IPS DF 6.9 (cell line): ENCODE data around the gene PTPRN2.

Experiments used
- DNase-seq: peaks from one replicate; pipeline ENCODE4 v3.0.0-alpha.2; 2013; ENCODE audit warnings: low read depth, low spot score
- H3K27ac ChIP-seq: one replicate; pipeline ENCODE4 v1.5.1; 2013; ENCODE audit warnings: low read length, control low read depth
- H3K27me3 ChIP-seq: 2 replicates; pipeline ENCODE4 v1.6.1; 2013; ENCODE audit warnings: mild to moderate bottlenecking, low read length; ENCODE audit not compliant: control insufficient read depth, insufficient read depth
- H3K36me3 ChIP-seq: 2 replicates; pipeline ENCODE4 v1.6.1; 2013; ENCODE audit warnings: low read length; ENCODE audit not compliant: control insufficient read depth, insufficient read depth
- H3K4me1 ChIP-seq: 2 replicates; pipeline ENCODE4 v1.6.1; 2013; ENCODE audit warnings: low read length; ENCODE audit not compliant: control insufficient read depth, insufficient read depth
- H3K4me3 ChIP-seq: 2 replicates; pipeline ENCODE4 v1.5.1; 2013; ENCODE audit warnings: mild to moderate bottlenecking, low read length
- H3K9me3 ChIP-seq: 2 replicates; pipeline ENCODE4 v1.6.1; 2013; ENCODE audit warnings: low read length, inconsistent platforms; ENCODE audit not compliant: control insufficient read depth, insufficient read depth
- WGBS: extraction: QIAGEN DNeasy Blood & Tissue Kit; methylation state at CpG from one replicate; pipeline ENCODE4 v1.1.7; 2013; ENCODE audit warnings: mixed read lengths, missing lambda C conversion rate; ENCODE audit not compliant: insufficient read length, insufficient coverage; 5-methylcytosine and 5-hydroxymethylcytosine counted together

Gene PTPRN2

GRCh38 chr7:157819455-157819807 lies 768.2 kb downstream of the PTPRN2 start:
- Histone ChIP-seq H3K4me3 (no peak overlapping the region), H3K4me1 (no peaks in the 10 kb centered on the region), H3K36me3 (no peaks in the 10 kb centered on the region; the same call in 1 of the 2 replicates), H3K9me3 (peaks cover 38% of the 10 kb centered on the region), H3K27ac (no peak overlapping the region), H3K27me3 (no peaks in the 10 kb centered on the region)
- no peak for DNase-seq
- WGBS, result no CpG with 5 or more reads among the region's 21 CpGs

- H3K27me3 ChIP-seq, result no peaks in the 10 kb centered on the region
- H3K4me3 ChIP-seq, result no peak overlapping the region
- H3K27ac ChIP-seq, result no peak overlapping the region
- H3K9me3 ChIP-seq, result peaks cover 34% of the 10 kb centered on the region
- no CpG with 5 or more reads among the region's 20 CpGs for WGBS
- no peaks in the 10 kb centered on the region; the same call in 1 of the 2 replicates for H3K36me3 ChIP-seq
- no peaks in the 10 kb centered on the region for H3K4me1 ChIP-seq
- no peak for DNase-seq
These were observed 768.7 kb downstream of the PTPRN2 start for GRCh38 chr7:157818701-157819454.

DNA sequence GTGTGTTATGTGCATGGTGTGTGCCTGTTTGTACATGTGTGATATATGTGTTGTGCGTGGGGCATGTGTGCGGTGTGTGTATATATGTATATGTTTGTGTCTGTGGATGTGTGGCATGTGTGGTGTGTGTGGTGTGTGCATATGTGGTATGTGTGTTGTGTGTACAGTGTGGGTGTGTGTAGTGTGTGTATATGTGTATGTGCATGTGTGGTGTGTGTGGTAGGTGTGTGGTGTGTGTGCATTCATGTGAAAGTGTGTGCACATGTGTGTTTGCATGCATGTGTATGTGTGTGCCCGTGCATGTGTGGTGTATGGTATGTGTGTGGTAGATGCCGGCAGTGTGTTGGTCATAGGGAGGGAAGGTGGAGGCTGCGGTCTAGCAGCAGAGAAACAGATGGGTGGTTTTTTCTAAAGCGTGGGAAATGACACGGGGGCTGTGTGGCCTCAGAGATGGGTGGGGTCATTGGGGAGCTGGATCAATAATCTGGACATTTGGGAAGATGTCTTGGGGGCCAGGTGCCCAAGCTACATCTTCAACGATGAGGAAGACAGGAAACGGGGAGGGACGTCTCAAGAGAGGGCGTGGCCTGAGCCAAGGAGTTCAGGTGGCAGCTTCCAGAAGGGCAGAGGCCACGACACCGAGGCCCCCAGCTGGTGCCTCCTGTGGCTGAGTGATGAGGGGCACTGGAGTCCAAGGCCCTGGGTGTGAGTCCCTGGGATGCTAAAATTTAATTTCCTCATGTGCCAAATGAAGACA lies 769.5 kb downstream of the PTPRN2 start:
- Histone ChIP-seq H3K4me3 (no peak overlapping the region), H3K27ac (no peak overlapping the region), H3K9me3 (peaks cover 38% of the 10 kb centered on the region), H3K4me1 (no peaks in the 10 kb centered on the region), H3K27me3 (no peaks in the 10 kb centered on the region), H3K36me3 (no peaks in the 10 kb centered on the region; the same call in 1 of the 2 replicates)
- no peak for DNase-seq
- WGBS, result 100% methylated on average over 2 of the region's 13 CpGs

DNA sequence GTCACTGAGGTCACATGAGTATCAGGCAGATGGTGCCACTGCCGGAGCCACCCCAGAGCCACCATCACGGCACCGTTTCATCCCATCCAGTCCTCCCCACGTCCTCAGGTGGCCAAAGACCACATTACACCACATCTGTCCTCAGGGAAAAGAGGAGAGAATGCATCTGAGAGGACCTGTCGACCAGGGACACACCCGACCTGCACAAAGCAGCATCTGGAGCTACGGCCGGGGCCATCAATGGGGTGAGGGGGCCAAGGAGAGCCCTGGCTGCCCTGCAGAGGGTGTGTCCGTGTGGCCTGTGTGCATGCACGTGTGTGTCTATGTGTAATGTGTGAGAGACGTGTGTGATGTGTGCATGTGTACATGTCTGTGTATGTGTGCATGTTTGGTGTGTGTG lies 770.2 kb downstream of the PTPRN2 start:
- DNase-seq, result no peak
- Histone ChIP-seq H3K27ac (no peak overlapping the region), H3K4me1 (no peaks in the 10 kb centered on the region), H3K9me3 (peaks cover 43% of the 10 kb centered on the region), H3K27me3 (no peaks in the 10 kb centered on the region), H3K36me3 (no peaks in the 10 kb centered on the region; the same call in 1 of the 2 replicates), H3K4me3 (no peak overlapping the region)
- 100% methylated on average over 1 of the region's 11 CpGs for WGBS

DNA sequence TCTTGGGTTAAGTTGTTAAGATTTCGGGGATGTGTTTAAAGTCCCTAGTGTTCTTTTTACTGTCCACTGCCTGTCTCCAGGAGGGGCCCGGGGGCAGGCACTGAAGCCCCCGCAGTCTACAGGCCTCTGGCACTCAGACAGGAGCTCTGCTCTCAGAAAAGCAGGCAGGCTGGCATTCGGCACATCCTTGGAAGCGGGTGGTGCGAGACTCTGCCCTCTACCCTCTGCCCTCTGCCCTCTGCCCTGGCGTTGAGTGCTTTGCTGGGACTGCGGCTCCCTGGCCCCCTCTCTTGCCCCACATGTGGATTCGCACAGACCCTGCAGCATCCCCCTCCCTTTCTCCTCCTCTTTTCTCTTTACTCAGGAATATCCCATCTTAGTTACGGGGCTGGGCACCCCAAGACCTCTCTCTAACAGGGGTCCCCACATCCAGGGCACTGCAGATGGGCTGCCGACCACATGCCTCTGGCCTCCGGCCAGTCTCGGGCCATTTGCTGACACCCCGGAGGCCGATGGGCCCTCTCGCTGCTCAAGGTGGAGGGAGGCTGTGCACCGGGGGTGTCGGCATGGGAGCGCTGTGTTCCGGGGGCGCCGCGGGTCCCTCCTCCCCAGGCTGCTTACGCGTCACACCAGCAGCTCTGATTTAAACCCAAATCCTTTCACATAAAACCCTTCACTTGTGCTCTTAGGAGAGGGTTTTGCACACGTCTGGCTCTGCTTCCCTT lies 770.9 kb downstream of the PTPRN2 start:
- H3K27ac ChIP-seq, result no peak overlapping the region
- no CpG with 5 or more reads among the region's 26 CpGs for WGBS
- peaks cover 45% of the 10 kb centered on the region for H3K9me3 ChIP-seq
- H3K4me3 ChIP-seq, result no peak overlapping the region
- H3K4me1 ChIP-seq, result no peaks in the 10 kb centered on the region
- no peaks in the 10 kb centered on the region; the same call in 1 of the 2 replicates for H3K36me3 ChIP-seq
- no peak for DNase-seq
- no peaks in the 10 kb centered on the region for H3K27me3 ChIP-seq

- Histone ChIP-seq H3K27me3 (no peaks in the 10 kb centered on the region), H3K4me1 (no peaks in the 10 kb centered on the region), H3K9me3 (peaks cover 46% of the 10 kb centered on the region), H3K4me3 (no peak overlapping the region), H3K36me3 (no peaks in the 10 kb centered on the region; the same call in 1 of the 2 replicates), H3K27ac (no peak overlapping the region)
- WGBS, result no CpG with 5 or more reads among the region's 12 CpGs
- no peak for DNase-seq
These were observed 771.5 kb downstream of the PTPRN2 start for GRCh38 chr7:157816086-157816485.

- H3K27ac ChIP-seq, result no peak overlapping the region
- H3K4me1 ChIP-seq, result no peaks in the 10 kb centered on the region
- DNase-seq, result no peak
- no peaks in the 10 kb centered on the region; the same call in 1 of the 2 replicates for H3K36me3 ChIP-seq
- no peaks in the 10 kb centered on the region for H3K27me3 ChIP-seq
- no peak overlapping the region for H3K4me3 ChIP-seq
- WGBS, result no CpG with 5 or more reads among the region's 10 CpGs
- H3K9me3 ChIP-seq, result peaks cover 43% of the 10 kb centered on the region
These were observed 772.0 kb downstream of the PTPRN2 start for GRCh38 chr7:157815706-157816022.

- Histone ChIP-seq H3K9me3 (peaks cover 40% of the 10 kb centered on the region), H3K4me1 (no peaks in the 10 kb centered on the region), H3K4me3 (no peak overlapping the region), H3K27me3 (no peaks in the 10 kb centered on the region), H3K27ac (no peak overlapping the region), H3K36me3 (no peaks in the 10 kb centered on the region; the same call in 1 of the 2 replicates)
- no CpG with 5 or more reads among the region's 28 CpGs for WGBS
- no peak for DNase-seq
These were observed 772.5 kb downstream of the PTPRN2 start for GRCh38 chr7:157814931-157815705.

GRCh38 chr7:157813741-157814661 lies 773.6 kb downstream of the PTPRN2 start:
- Histone ChIP-seq H3K9me3 (peaks cover 44% of the 10 kb centered on the region), H3K36me3 (no peaks in the 10 kb centered on the region; the same call in 1 of the 2 replicates), H3K27ac (no peak overlapping the region), H3K27me3 (no peaks in the 10 kb centered on the region), H3K4me1 (no peaks in the 10 kb centered on the region), H3K4me3 (no peak overlapping the region)
- DNase-seq, result no peak
- whole genome bisulfite sequencing, result no CpG with 5 or more reads among the region's 46 CpGs
